ENCODE results near the gene PPFIA3.

Gene PPFIA3

DNA sequence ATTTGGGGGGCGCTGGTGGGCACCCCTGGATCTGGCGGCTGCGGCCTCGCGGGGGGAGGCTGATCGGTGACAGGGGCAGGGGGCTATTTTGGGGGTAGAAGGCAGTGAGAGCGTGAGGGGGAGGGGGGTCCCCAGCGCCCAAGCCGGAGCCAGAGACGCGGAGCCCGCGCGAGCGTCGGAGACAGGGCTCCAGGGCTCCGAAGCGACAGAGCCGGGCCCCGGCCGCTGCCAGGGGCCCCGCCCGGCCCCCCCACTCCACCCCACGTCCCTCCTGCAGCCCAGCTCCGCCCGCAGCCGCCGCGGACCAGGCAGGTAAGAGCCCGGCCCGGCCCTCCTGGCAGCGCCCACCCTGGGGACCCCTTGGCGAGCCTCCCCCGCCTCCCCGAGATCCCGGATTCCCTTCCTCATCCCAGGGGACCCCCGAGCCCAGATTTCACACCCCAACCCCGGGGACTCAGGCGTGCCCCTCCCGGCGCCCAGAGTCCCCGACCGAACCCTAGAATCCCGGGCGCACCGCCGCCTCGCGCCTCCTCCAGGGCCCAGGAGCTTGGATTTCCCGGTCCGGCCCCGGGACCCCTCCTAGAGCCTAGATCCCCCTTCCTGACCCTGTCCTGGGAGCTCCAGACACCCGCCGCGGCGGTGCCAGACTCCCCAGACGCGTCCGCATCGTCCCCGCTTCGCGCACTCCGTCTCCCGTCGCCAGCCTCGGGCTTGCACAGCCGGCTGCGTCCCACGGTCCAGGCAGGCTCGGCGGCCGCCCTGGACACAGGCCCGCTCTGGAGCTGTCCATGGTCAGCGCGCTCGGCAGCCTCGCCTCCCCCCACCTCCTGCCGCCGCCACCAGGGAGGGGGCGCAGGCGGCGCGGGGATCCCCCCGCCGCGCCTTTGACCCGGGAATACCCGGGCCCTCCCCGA, at the start of gene PPFIA3:
Gene PPFIA3 (plus strand): TSS at position 134 of the 914 bp plus-strand sequence. CDS start 8,330 bp downstream, outside the sequence.
- H3K36me3 ChIP-seq (ENCODE audit: low read length), result no peaks in the 10 kb centered on the region
- no peaks in the 10 kb centered on the region for H3K79me2 ChIP-seq (ENCODE audit: insufficient read depth, low read length)
- TF ChIP-seq EZH2phosphoT487 (conservative IDR thresholded peaks at IDR 0.05; ENCODE audit: low read length), result no peak
- TF ChIP-seq, protein P1, sequence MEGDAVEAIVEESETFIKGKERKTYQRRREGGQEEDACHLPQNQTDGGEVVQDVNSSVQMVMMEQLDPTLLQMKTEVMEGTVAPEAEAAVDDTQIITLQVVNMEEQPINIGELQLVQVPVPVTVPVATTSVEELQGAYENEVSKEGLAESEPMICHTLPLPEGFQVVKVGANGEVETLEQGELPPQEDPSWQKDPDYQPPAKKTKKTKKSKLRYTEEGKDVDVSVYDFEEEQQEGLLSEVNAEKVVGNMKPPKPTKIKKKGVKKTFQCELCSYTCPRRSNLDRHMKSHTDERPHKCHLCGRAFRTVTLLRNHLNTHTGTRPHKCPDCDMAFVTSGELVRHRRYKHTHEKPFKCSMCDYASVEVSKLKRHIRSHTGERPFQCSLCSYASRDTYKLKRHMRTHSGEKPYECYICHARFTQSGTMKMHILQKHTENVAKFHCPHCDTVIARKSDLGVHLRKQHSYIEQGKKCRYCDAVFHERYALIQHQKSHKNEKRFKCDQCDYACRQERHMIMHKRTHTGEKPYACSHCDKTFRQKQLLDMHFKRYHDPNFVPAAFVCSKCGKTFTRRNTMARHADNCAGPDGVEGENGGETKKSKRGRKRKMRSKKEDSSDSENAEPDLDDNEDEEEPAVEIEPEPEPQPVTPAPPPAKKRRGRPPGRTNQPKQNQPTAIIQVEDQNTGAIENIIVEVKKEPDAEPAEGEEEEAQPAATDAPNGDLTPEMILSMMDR (IDR thresholded peaks at IDR 0.05; ENCODE audit: insufficient read depth, low read length, poor library complexity, severe bottlenecking), result no peak
- peak within 1 kb of the TSS; percentile 55 for H2AFZ ChIP-seq (ENCODE audit: low read depth, low read length, severe bottlenecking)
- H3K4me2 ChIP-seq (ENCODE audit: low read depth, low read length, poor library complexity, severe bottlenecking), result peak within 1 kb of the TSS; percentile 89
- H4K20me1 ChIP-seq (ENCODE audit: low read depth, low read length), result no peaks in the 10 kb centered on the region
- H3K9me3 ChIP-seq (ENCODE audit: insufficient read depth, low read length), result no peaks in the 10 kb centered on the region
- H3K27ac ChIP-seq (ENCODE audit: low read depth, low read length), result peak within 1 kb of the TSS; percentile 65
- no peaks in the 10 kb centered on the region for H3K9me2 ChIP-seq (replicated peaks; ENCODE audit: insufficient read depth, low read length)
- peak within 1 kb of the TSS; percentile 74 for H3K9ac ChIP-seq (ENCODE audit: low read length)
- H3F3A ChIP-seq (ENCODE audit: insufficient read depth), result peaks cover 7% of the 10 kb centered on the region; the same call in 1 of the 2 replicates
- H3K27me3 ChIP-seq (ENCODE audit: low read length), result no peaks in the 10 kb centered on the region
- H3K4me3 ChIP-seq (ENCODE audit: insufficient read depth, low read length, poor library complexity, severe bottlenecking), result peak within 1 kb of the TSS; percentile 66

DNA sequence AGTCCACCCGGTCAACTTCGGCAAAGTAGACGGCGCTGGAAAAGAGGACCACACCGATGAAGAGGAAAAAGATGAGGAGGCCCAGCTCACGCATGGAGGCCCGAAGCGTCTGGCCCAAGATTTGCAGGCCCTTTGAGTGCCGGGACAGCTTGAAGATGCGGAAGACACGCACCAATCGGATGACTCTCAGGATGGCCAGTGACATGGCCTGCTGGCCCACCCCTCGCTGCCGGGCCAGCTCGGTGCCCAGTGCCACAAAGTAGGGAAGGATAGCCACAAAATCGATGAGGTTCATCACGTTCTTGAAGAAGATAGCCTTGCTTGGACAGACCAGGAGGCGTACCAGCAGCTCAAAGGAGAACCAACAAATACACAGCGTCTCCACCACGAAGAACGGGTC, 48.9 kb upstream of the PPFIA3 start:
- Histone ChIP-seq H2AFZ (ENCODE audit: low read depth, low read length, severe bottlenecking) (no peak overlapping the region), H3K9me3 (ENCODE audit: insufficient read depth, low read length) (no peaks in the 10 kb centered on the region), H3K36me3 (ENCODE audit: low read length) (no peaks in the 10 kb centered on the region), H3K27ac (ENCODE audit: low read depth, low read length) (no peak overlapping the region), H3K27me3 (ENCODE audit: low read length) (no peaks in the 10 kb centered on the region), H4K20me1 (ENCODE audit: low read depth, low read length) (no peaks in the 10 kb centered on the region), H3K4me3 (ENCODE audit: insufficient read depth, low read length, poor library complexity, severe bottlenecking) (no peak overlapping the region), H3K9ac (ENCODE audit: low read length) (no peak overlapping the region), H3K79me2 (ENCODE audit: insufficient read depth, low read length) (no peaks in the 10 kb centered on the region), H3K9me2 (replicated peaks; ENCODE audit: insufficient read depth, low read length) (no peaks in the 10 kb centered on the region), H3F3A (ENCODE audit: insufficient read depth) (no peaks in the 10 kb centered on the region), H3K4me2 (ENCODE audit: low read depth, low read length, poor library complexity, severe bottlenecking) (no peak overlapping the region)
- TF ChIP-seq, protein P1 (IDR thresholded peaks at IDR 0.05; ENCODE audit: insufficient read depth, low read length, poor library complexity, severe bottlenecking), result no peak
- TF ChIP-seq EZH2phosphoT487 (conservative IDR thresholded peaks at IDR 0.05; ENCODE audit: low read length), result no peak

DNA sequence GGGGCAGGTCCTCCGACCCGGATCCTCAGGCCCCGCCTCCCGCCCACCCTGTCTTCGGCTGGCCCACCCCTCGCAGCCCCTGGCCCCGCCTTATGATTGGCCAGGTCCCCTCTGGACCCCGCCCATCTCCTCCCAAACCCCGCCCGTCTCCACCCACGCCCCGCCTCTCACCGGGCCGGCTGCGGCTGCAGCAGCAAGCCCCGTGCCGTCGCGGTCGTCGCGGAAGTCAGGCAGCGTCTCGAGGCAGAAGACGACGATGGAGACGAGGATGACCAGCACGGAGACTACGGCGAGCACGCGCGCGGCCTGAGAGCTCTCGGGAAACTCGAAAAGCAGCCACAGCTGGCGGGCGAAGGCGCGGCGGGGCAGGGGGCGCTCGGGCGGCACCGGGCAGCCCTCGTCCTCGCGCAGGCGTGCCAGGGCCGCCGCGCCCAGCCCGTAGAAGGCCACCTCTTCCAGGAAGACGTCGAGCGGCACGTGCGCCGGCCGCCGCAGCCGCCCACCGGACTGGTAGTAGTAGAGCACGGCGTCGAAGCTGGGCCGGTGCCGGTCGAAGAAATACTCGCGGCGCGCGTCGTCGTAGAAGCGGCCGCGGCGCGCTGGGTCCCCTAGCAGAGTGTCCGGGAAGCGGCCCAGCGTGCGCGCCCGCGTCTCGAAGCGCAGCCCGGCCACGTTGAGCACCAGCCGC, 47.3 kb upstream of the PPFIA3 start:
- no peaks in the 10 kb centered on the region for H4K20me1 ChIP-seq (ENCODE audit: low read depth, low read length)
- H3K79me2 ChIP-seq (ENCODE audit: insufficient read depth, low read length), result no peaks in the 10 kb centered on the region
- H3K27me3 ChIP-seq (ENCODE audit: low read length), result no peaks in the 10 kb centered on the region
- H3K9me3 ChIP-seq (ENCODE audit: insufficient read depth, low read length), result no peaks in the 10 kb centered on the region
- no peak overlapping the region for H3K9ac ChIP-seq (ENCODE audit: low read length)
- no peaks in the 10 kb centered on the region for H3K36me3 ChIP-seq (ENCODE audit: low read length)
- H3K4me2 ChIP-seq (ENCODE audit: low read depth, low read length, poor library complexity, severe bottlenecking), result no peak overlapping the region
- H3K27ac ChIP-seq (ENCODE audit: low read depth, low read length), result no peak overlapping the region
- H3K4me3 ChIP-seq (ENCODE audit: insufficient read depth, low read length, poor library complexity, severe bottlenecking), result no peak overlapping the region
- TF ChIP-seq, protein P1 (IDR thresholded peaks at IDR 0.05; ENCODE audit: insufficient read depth, low read length, poor library complexity, severe bottlenecking), result no peak
- TF ChIP-seq EZH2phosphoT487 (conservative IDR thresholded peaks at IDR 0.05; ENCODE audit: low read length), result no peak
- H3F3A ChIP-seq (ENCODE audit: insufficient read depth), result no peaks in the 10 kb centered on the region
- H2AFZ ChIP-seq (ENCODE audit: low read depth, low read length, severe bottlenecking), result no peak overlapping the region
- H3K9me2 ChIP-seq (replicated peaks; ENCODE audit: insufficient read depth, low read length), result no peaks in the 10 kb centered on the region

All from SU-DHL-6 (cell line).